ENCODE measurements around the gene CTH. TPM values are rescaled to one million over a fixed set of nuclear protein-coding genes. Genes with fewer than 3 reads are reported as not detected.

Gene CTH
- total and polyA plus RNA-seq, 2 of the 13 experiments (the other 11 are each of a cell fraction or from before 2014, with no cell fraction given) = 8.7 to 19.7 TPM

- TF ChIP-seq, protein P1, sequence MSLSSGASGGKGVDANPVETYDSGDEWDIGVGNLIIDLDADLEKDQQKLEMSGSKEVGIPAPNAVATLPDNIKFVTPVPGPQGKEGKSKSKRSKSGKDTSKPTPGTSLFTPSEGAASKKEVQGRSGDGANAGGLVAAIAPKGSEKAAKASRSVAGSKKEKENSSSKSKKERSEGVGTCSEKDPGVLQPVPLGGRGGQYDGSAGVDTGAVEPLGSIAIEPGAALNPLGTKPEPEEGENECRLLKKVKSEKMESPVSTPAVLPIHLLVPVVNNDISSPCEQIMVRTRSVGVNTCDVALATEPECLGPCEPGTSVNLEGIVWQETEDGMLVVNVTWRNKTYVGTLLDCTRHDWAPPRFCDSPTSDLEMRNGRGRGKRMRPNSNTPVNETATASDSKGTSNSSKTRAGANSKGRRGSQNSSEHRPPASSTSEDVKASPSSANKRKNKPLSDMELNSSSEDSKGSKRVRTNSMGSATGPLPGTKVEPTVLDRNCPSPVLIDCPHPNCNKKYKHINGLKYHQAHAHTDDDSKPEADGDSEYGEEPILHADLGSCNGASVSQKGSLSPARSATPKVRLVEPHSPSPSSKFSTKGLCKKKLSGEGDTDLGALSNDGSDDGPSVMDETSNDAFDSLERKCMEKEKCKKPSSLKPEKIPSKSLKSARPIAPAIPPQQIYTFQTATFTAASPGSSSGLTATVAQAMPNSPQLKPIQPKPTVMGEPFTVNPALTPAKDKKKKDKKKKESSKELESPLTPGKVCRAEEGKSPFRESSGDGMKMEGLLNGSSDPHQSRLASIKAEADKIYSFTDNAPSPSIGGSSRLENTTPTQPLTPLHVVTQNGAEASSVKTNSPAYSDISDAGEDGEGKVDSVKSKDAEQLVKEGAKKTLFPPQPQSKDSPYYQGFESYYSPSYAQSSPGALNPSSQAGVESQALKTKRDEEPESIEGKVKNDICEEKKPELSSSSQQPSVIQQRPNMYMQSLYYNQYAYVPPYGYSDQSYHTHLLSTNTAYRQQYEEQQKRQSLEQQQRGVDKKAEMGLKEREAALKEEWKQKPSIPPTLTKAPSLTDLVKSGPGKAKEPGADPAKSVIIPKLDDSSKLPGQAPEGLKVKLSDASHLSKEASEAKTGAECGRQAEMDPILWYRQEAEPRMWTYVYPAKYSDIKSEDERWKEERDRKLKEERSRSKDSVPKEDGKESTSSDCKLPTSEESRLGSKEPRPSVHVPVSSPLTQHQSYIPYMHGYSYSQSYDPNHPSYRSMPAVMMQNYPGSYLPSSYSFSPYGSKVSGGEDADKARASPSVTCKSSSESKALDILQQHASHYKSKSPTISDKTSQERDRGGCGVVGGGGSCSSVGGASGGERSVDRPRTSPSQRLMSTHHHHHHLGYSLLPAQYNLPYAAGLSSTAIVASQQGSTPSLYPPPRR (CRISPR knock-in tag; IDR thresholded peaks at IDR 0.05; ENCODE audit: borderline replicate concordance) = 0 out of 2 replicates have a peak, but pooled peaks have one; percentile 39
- TF ChIP-seq, protein P2, sequence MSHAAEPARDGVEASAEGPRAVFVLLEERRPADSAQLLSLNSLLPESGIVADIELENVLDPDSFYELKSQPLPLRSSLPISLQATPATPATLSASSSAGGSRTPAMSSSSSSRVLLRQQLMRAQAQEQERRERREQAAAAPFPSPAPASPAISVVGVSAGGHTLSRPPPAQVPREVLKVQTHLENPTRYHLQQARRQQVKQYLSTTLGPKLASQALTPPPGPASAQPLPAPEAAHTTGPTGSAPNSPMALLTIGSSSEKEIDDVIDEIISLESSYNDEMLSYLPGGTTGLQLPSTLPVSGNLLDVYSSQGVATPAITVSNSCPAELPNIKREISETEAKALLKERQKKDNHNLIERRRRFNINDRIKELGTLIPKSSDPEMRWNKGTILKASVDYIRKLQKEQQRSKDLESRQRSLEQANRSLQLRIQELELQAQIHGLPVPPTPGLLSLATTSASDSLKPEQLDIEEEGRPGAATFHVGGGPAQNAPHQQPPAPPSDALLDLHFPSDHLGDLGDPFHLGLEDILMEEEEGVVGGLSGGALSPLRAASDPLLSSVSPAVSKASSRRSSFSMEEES (CRISPR knock-in tag; IDR thresholded peaks at IDR 0.05) = peak; percentile 29; the same call in 1 of the 2 replicates
- TF ChIP-seq NFIC (IDR thresholded peaks at IDR 0.05; ENCODE audit: low read length) = 0 out of 2 replicates have a peak, but pooled peaks have one; percentile 5
- peak; percentile 91 for TF ChIP-seq ZNF776 (CRISPR knock-in tag; IDR thresholded peaks at IDR 0.05)
- TF ChIP-seq AFF4 (CRISPR knock-in tag; IDR thresholded peaks at IDR 0.05) = peak; percentile 43; the same call in 1 of the 2 replicates
- peak; percentile 26; the same call in 1 of the 2 replicates for TF ChIP-seq ISL2 (CRISPR knock-in tag; IDR thresholded peaks at IDR 0.05)
- TF ChIP-seq, protein P3, sequence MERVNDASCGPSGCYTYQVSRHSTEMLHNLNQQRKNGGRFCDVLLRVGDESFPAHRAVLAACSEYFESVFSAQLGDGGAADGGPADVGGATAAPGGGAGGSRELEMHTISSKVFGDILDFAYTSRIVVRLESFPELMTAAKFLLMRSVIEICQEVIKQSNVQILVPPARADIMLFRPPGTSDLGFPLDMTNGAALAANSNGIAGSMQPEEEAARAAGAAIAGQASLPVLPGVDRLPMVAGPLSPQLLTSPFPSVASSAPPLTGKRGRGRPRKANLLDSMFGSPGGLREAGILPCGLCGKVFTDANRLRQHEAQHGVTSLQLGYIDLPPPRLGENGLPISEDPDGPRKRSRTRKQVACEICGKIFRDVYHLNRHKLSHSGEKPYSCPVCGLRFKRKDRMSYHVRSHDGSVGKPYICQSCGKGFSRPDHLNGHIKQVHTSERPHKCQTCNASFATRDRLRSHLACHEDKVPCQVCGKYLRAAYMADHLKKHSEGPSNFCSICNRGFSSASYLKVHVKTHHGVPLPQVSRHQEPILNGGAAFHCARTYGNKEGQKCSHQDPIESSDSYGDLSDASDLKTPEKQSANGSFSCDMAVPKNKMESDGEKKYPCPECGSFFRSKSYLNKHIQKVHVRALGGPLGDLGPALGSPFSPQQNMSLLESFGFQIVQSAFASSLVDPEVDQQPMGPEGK (CRISPR knock-in tag; IDR thresholded peaks at IDR 0.05) = peak; percentile 30; the same call in 1 of the 2 replicates
- no peak for TF ChIP-seq EHMT2 (IDR thresholded peaks at IDR 0.05; ENCODE audit: borderline replicate concordance, low read depth, low read length)
- TF ChIP-seq NFE2L1 (CRISPR knock-in tag; IDR thresholded peaks at IDR 0.05; ENCODE audit: borderline replicate concordance) = no peak
- no peak for TF ChIP-seq KAT2B (IDR thresholded peaks at IDR 0.05; ENCODE audit: borderline replicate concordance, low read depth, low read length)
- no peak for TF ChIP-seq ZNF570 (CRISPR knock-in tag; IDR thresholded peaks at IDR 0.05; ENCODE audit: borderline replicate concordance)
- no peak for TF ChIP-seq TEAD3 (CRISPR knock-in tag; optimal IDR thresholded peaks at IDR 0.05; ENCODE audit: borderline replicate concordance)
These were observed at the start of gene CTH (continued) for GRCh38 chr1:70410604-70411359.

Measured in HepG2 (cell line).